ENCODE results near the gene RPS6KA2.

RPS6KA2 gene

DNA sequence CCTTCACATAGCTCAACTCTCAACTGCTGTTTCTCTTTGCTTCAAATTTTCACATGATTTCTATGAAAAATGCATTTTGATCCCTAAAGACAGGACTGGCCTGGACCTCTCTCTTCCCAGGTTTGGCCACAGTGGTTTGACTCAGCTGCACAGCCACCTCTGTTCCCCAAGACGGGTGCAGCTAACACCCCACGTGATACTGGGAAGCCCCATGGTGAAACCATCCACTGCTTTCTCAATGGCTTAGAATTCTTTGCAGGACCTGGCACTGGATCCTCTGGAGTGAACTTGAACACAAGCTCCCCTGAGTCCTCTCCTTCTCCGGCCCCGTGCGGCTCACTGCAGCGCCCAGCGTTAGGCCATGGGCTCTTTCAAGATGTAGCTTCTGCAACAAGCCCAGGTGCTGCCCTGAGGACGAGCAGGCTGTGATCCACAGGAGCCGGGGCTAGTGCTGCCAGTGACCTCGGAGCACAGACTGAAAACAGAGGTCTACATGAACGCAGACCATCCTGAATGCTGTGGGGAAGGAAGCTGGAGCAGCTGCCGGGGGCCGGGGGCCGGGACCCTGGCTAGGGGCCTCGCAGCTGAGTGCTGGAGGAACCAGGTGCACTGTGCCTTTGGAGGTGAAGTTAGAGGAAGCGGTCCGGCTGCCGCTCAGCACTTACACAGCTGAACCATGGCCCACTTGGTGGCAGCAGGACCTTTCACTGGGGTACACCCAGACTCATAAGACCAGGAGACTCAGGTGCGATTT, 185.5 kb downstream of the RPS6KA2 start:
- TF ChIP-seq, protein P1, sequence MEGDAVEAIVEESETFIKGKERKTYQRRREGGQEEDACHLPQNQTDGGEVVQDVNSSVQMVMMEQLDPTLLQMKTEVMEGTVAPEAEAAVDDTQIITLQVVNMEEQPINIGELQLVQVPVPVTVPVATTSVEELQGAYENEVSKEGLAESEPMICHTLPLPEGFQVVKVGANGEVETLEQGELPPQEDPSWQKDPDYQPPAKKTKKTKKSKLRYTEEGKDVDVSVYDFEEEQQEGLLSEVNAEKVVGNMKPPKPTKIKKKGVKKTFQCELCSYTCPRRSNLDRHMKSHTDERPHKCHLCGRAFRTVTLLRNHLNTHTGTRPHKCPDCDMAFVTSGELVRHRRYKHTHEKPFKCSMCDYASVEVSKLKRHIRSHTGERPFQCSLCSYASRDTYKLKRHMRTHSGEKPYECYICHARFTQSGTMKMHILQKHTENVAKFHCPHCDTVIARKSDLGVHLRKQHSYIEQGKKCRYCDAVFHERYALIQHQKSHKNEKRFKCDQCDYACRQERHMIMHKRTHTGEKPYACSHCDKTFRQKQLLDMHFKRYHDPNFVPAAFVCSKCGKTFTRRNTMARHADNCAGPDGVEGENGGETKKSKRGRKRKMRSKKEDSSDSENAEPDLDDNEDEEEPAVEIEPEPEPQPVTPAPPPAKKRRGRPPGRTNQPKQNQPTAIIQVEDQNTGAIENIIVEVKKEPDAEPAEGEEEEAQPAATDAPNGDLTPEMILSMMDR (IDR thresholded peaks at IDR 0.05; ENCODE audit: low read depth, low read length) = no peak
- no peak overlapping the region for H3K4me3 ChIP-seq (replicated peaks in 1 of 2; ENCODE audit: low read depth in 2 of 2, low read length in 2 of 2)
- no peak for DNase-seq (ENCODE audit: low read depth in 2 of 2)

DNA sequence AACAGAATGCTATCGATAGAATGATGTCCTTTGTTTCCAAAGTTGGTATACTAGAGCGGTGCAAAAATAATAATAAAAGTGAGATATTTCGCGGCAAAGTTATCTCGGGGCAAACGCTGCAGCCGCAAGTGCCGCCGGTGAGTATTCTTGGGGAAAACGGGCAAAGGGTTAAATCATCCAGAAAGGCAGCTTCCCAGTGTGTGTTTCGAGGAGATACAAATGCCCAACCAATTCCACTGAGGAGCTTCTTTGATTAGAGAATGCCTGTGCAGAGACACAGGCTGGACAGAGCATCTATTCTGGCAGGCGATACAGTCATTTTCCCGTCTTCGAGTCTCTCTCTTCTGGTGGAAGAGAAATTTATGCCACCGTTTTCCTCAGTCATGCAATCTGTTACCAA, 186.3 kb downstream of the RPS6KA2 start:
- DNase-seq (ENCODE audit: low read depth in 2 of 2) = no peak
- TF ChIP-seq, protein P1 (IDR thresholded peaks at IDR 0.05; ENCODE audit: low read depth, low read length) = no peak
- H3K4me3 ChIP-seq (replicated peaks in 1 of 2; ENCODE audit: low read depth in 2 of 2, low read length in 2 of 2) = no peak overlapping the region

DNA sequence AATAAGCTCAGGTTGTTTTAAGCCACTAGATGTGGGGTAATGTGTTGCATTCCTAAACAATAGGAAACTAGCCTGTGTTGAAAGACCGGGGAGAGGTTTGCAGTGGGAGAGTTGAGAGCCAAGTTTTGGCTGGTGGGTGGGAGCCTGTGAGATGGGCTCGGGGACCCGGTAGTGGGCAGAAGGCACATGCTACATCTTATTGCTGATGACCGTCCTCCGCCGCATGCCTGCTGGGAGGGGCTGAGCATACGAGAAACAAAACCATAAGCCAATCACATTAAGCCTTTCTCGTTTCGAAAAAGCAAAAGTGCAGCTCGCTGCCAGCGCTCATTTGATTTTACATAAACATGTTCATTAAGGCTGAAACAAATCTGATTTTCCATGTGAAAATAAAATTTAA, 186.9 kb downstream of the RPS6KA2 start:
- no peak for DNase-seq (ENCODE audit: low read depth in 2 of 2)
- H3K4me3 ChIP-seq (replicated peaks in 1 of 2; ENCODE audit: low read depth in 2 of 2, low read length in 2 of 2) = no peak overlapping the region
- TF ChIP-seq, protein P1 (IDR thresholded peaks at IDR 0.05; ENCODE audit: low read depth, low read length) = no peak

DNA sequence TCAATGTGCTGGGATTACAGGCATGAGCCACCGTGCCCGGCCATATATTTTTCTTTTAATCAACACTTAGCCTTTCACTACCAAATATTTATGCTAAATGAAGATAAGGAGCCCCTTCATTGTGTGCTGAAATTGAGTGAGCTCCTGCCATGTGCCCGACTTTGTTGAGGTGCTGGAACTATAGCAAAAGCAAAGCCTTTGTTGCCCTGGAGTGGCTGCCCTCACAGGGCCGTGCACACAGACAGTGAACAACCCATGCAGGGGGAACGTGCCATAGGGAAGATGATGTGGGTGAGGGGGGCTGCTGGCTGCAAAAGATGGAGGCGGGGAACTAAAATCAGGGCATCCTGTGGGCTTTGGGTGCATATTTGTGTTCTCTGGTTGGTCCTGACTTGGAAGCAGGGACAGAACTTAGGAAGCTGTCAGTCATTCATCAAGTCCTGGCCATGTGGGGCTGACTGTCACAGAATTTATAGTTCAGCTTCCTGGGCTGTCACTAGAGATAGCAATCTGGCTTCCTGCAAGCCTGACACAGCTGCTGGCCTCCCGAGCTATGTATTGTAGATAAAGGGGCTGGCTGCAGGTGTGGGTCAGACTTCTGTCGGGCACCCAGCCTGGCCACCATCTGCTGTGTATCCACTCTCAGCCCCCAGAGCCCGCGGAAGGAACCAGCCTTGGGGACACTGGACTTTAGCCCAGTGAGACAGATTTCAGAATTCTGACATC, 187.5 kb downstream of the RPS6KA2 start:
- TF ChIP-seq, protein P1 (IDR thresholded peaks at IDR 0.05; ENCODE audit: low read depth, low read length) = no peak
- no peak overlapping the region for H3K4me3 ChIP-seq (replicated peaks in 1 of 2; ENCODE audit: low read depth in 2 of 2, low read length in 2 of 2)
- DNase-seq (ENCODE audit: low read depth in 2 of 2) = no peak

DNA sequence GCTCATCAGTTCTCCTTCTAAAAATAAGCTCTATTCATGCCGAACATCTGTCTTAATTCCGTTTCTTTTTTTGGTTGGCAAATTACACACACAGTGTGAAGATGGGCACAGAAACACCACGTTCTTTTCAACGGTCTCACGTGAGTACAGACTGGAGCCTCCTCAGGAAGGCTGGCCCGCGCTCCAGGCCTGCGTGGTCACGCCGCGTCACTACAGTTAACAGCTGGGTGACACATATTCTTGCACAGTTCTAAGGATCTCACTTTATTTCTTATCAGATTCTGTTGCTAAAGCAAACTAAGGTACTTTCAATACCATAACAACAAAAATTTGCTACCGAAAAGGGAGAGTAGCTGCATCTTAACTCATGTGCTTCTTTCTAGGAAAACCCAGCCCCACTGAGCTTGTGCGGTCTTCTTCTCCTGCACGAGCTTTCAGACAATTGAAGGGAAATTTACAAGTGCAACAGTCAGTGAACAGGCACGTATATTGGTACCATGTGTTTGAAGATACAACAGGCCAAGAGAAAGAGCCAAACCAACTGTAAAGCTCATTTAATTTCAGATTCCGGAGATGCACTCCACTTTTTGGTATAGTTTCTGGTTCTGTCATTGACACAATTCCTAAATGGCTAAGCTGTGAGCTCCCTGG, 188.7 kb downstream of the RPS6KA2 start:
- H3K4me3 ChIP-seq (replicated peaks in 1 of 2; ENCODE audit: low read depth in 2 of 2, low read length in 2 of 2) = no peak overlapping the region
- TF ChIP-seq, protein P1 (IDR thresholded peaks at IDR 0.05; ENCODE audit: low read depth, low read length) = no peak
- DNase-seq (ENCODE audit: low read depth in 2 of 2) = no peak

DNA sequence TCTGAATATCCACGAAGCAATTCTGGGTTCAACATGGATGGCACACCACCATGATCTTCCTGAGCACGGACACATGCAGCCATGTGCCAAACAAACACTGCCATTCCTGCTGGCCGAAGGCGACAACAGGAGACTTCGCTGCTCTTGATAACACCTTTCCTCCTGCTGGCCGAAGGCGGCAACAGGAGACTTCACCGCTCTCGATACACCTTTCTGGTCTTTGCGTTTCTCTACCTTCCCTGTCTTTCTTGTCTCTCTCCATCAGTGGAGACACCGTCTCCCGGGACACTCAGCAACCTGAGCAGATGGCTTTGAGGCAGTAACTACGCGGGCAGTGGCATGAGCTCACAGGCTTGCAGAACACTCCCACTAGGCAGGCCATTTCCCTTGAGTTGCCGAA, 189.4 kb downstream of the RPS6KA2 start:
- no peak for DNase-seq (ENCODE audit: low read depth in 2 of 2)
- TF ChIP-seq, protein P1 (IDR thresholded peaks at IDR 0.05; ENCODE audit: low read depth, low read length) = no peak

More for the DNA sequence above, 189.4 kb downstream of the RPS6KA2 start:
- H3K4me3 ChIP-seq (replicated peaks in 1 of 2; ENCODE audit: low read depth in 2 of 2, low read length in 2 of 2) = no peak overlapping the region
